H9 (cell line): ENCODE data around the gene CDK12. TPM values are rescaled to one million over a fixed set of nuclear protein-coding genes. Genes with fewer than 3 reads are reported as not detected.

Experiments used
- DNase-seq: peaks from one replicate; pipeline ENCODE4 v3.0.0-alpha.2; 2017
- H2AFZ ChIP-seq: one replicate; pipeline ENCODE4 v1.6.1; 2013; ENCODE audit warnings: mild to moderate bottlenecking, low read length, control low read depth, moderate library complexity
- H2AK5ac ChIP-seq: 2 replicates; pipeline ENCODE4 v1.6.1; 2013; ENCODE audit warnings: low read length, control low read depth, mixed read lengths; ENCODE audit not compliant: insufficient read length
- H2BK120ac ChIP-seq: one replicate; pipeline ENCODE4 v1.6.1; 2013; ENCODE audit warnings: low read depth, mild to moderate bottlenecking, low read length, control low read depth, inconsistent platforms; ENCODE audit not compliant: poor library complexity, severe bottlenecking
- H2BK12ac ChIP-seq: 2 replicates; pipeline ENCODE4 v1.6.1; 2013; ENCODE audit warnings: low read length, control low read depth, mixed read lengths, low read depth; ENCODE audit not compliant: insufficient read length
- H2BK15ac ChIP-seq: 2 replicates; pipeline ENCODE4 v1.6.1; 2013; ENCODE audit warnings: low read depth, low read length, control low read depth
- H2BK20ac ChIP-seq: one replicate; pipeline ENCODE4 v1.6.1; 2013; ENCODE audit warnings: low read depth, mild to moderate bottlenecking, low read length, control low read depth, inconsistent platforms; ENCODE audit not compliant: poor library complexity, severe bottlenecking
- H2BK5ac ChIP-seq: 2 replicates; pipeline ENCODE4 v1.6.1; 2013; ENCODE audit warnings: low read length, control low read depth, mixed read lengths; ENCODE audit not compliant: insufficient read length
- H3K14ac ChIP-seq: 2 replicates; pipeline ENCODE4 v1.6.1; 2013; ENCODE audit warnings: low read length, control low read depth; ENCODE audit not compliant: insufficient read depth
- H3K18ac ChIP-seq: 2 replicates; pipeline ENCODE4 v1.6.1; 2013; ENCODE audit warnings: low read depth, mild to moderate bottlenecking, mixed read lengths, low read length, control low read depth; ENCODE audit not compliant: insufficient read length
- H3K23ac ChIP-seq: 2 replicates; pipeline ENCODE4 v1.6.1; 2013; ENCODE audit warnings: low read length, control low read depth, mixed read lengths, low read depth; ENCODE audit not compliant: insufficient read length
- H3K23me2 ChIP-seq: 2 replicates; pipeline ENCODE4 v1.6.1; 2013; ENCODE audit warnings: low read depth, mild to moderate bottlenecking, mixed read lengths, low read length, control low read depth; ENCODE audit not compliant: insufficient read length, poor library complexity, severe bottlenecking
- H3K27ac ChIP-seq: 2 replicates; pipeline ENCODE4 v1.5.1; 2013; ENCODE audit warnings: low read length, control low read depth, mixed read lengths, low read depth; ENCODE audit not compliant: insufficient read length
- H3K27me3 ChIP-seq: 2 replicates; pipeline ENCODE4 v1.6.1; 2013; ENCODE audit warnings: low read length, control low read depth, inconsistent platforms; ENCODE audit not compliant: insufficient read depth
- H3K4ac ChIP-seq: 2 replicates; pipeline ENCODE4 v1.6.1; 2013; ENCODE audit warnings: low read depth, mild to moderate bottlenecking, control low read depth, inconsistent platforms, low read length, moderate library complexity
- H3K4me1 ChIP-seq: 2 replicates; pipeline ENCODE4 v1.6.1; 2013; ENCODE audit warnings: low read length, control low read depth, inconsistent platforms; ENCODE audit not compliant: insufficient read depth
- H3K4me2 ChIP-seq: 2 replicates; pipeline ENCODE4 v1.6.1; 2013; ENCODE audit warnings: low read length, control low read depth, mixed read lengths; ENCODE audit not compliant: insufficient read length, insufficient read depth
- H3K56ac ChIP-seq: 2 replicates; pipeline ENCODE4 v1.6.1; 2013; ENCODE audit warnings: low read depth, mild to moderate bottlenecking, mixed read lengths, low read length, control low read depth; ENCODE audit not compliant: insufficient read length
- H3K79me1 ChIP-seq: 2 replicates; pipeline ENCODE4 v1.6.1; 2013; ENCODE audit warnings: low read depth, mild to moderate bottlenecking, moderate library complexity, low read length, control low read depth, inconsistent platforms; ENCODE audit not compliant: insufficient read depth, poor library complexity, severe bottlenecking
- H3K79me2 ChIP-seq: 2 replicates; pipeline ENCODE4 v1.6.1; 2013; ENCODE audit warnings: low read length, control low read depth, inconsistent platforms; ENCODE audit not compliant: insufficient read depth
- H3K9ac ChIP-seq: 2 replicates; pipeline ENCODE4 v1.6.1; 2013; ENCODE audit warnings: low read length, control low read depth, mixed read lengths; ENCODE audit not compliant: insufficient read length; ENCODE audit errors: extremely low read depth
- H3K9me3 ChIP-seq: one replicate; pipeline ENCODE4 v1.6.1; 2013; ENCODE audit warnings: low read depth, low read length, inconsistent platforms; ENCODE audit not compliant: control insufficient read depth
- H3T11ph ChIP-seq: one replicate; pipeline ENCODE4 v1.6.1; 2013; ENCODE audit warnings: mild to moderate bottlenecking, low read length, control low read depth, inconsistent platforms
- H4K20me1 ChIP-seq: one replicate; pipeline ENCODE4 v1.6.1; 2013; ENCODE audit not compliant: control insufficient read depth, insufficient read length, insufficient read depth
- H4K5ac ChIP-seq: 2 replicates; pipeline ENCODE4 v1.6.1; 2013; ENCODE audit warnings: low read depth, mild to moderate bottlenecking, mixed read lengths, low read length, control low read depth; ENCODE audit not compliant: insufficient read length
- H4K8ac ChIP-seq: replicated peaks from 2 replicates; pipeline ENCODE4 v1.6.1; 2013; ENCODE audit warnings: low read length, control low read depth, mixed read lengths, low read depth; ENCODE audit not compliant: insufficient read length
- H4K91ac ChIP-seq: 2 replicates; pipeline ENCODE4 v1.6.1; 2013; ENCODE audit warnings: low read depth, mild to moderate bottlenecking, moderate library complexity, mixed read lengths, low read length, control low read depth; ENCODE audit not compliant: insufficient read length
- H3K27ac Mint-ChIP-seq, 3 experiments: 2 replicates in 2 of 3; 3 replicates in 1 of 3; pipeline ENCODE4 v1.8.0; 2020 to 2021; ENCODE audit warnings: mixed read lengths in 3 of 3, mild to moderate bottlenecking in 1 of 3, moderate library complexity in 1 of 3
- H3K27me3 Mint-ChIP-seq: 2 replicates; pipeline ENCODE4 v1.8.0; 2021; ENCODE audit warnings: low read depth, mild to moderate bottlenecking, moderate library complexity, mixed read lengths
- H3K36me3 Mint-ChIP-seq, 3 experiments: 2 replicates in 2 of 3; 3 replicates in 1 of 3; pipeline ENCODE4 v1.8.0; 2020 to 2021; ENCODE audit warnings: low read depth in 3 of 3, mixed read lengths in 3 of 3; ENCODE audit not compliant: insufficient read depth in 1 of 3
- H3K4me1 Mint-ChIP-seq, 2 experiments: 2 replicates each; pipeline ENCODE4 v1.8.0; 2020; ENCODE audit warnings: mixed read lengths in 2 of 2
- H3K4me3 Mint-ChIP-seq, 2 experiments: 2 replicates in 1 of 2; 3 replicates in 1 of 2; pipeline ENCODE4 v1.8.0; 2020 to 2021; ENCODE audit warnings: mild to moderate bottlenecking in 2 of 2, mixed read lengths in 2 of 2, moderate library complexity in 1 of 2
- H3K9me3 Mint-ChIP-seq, 2 experiments: 2 replicates in 1 of 2; 3 replicates in 1 of 2; pipeline ENCODE4 v1.8.0; 2020; ENCODE audit warnings: mild to moderate bottlenecking in 2 of 2, mixed read lengths in 2 of 2, moderate library complexity in 1 of 2
- WGBS: extraction: QIAGEN DNeasy Blood & Tissue Kit; methylation state at CpG from one replicate; pipeline ENCODE4 v1.1.7; 2013; ENCODE audit warnings: missing lambda C conversion rate, low lambda C conversion rate, mixed read lengths; ENCODE audit not compliant: insufficient read length; ENCODE audit errors: extremely low coverage; 5-methylcytosine and 5-hydroxymethylcytosine counted together
- total RNA-seq: library from RNA; stranded (reverse); gene quantifications from 2 replicates; pipeline ENCODE4 v1.2.1, GENCODE V29; 2021
- TF ChIP-seq, protein P1 (sequence below): fragments of 200-600 bp; sonication (generic); conservative IDR thresholded peaks from 3 replicates; pipeline ENCODE4 v1.8.0; 2021; ENCODE audit warnings: antibody characterized with exemption, mild to moderate bottlenecking

The CDK12 gene
- total RNA-seq, 1 experiment from 2014 or later, result 87.6 TPM

DNA sequence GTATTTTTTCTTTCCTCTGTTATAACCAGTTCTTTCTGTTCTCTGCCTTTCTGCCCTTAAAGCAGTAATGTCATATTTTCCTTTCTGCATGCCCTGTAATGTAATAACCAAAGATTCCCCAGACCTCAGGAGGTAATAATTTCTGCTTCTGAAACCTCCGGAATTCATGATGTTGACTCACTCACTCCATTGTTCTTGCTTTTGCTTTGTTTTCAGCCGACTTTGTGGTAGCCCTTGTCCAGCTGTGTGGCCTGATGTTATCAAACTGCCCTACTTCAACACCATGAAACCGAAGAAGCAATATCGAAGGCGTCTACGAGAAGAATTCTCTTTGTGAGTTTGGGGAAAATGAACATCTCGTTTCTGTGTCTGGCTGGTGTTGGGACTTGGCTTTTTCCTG is 55.9 kb downstream of the CDK12 start:
- Histone ChIP-seq H4K8ac (no peak overlapping the region), H3K14ac (no peak overlapping the region), H2BK15ac (no peak overlapping the region), H3K27ac (no peak overlapping the region), H3K23me2 (no peaks in the 10 kb centered on the region), H2AFZ (no peak overlapping the region), H3K79me2 (no peaks in the 10 kb centered on the region), H3K27me3 (no peaks in the 10 kb centered on the region), H4K5ac (no peak overlapping the region), H4K91ac (no peak overlapping the region), H3K4me2 (no peak overlapping the region), H3T11ph (no peak overlapping the region), H3K79me1 (no peaks in the 10 kb centered on the region), H3K9ac (no peak overlapping the region), H3K9me3 (no peaks in the 10 kb centered on the region), H3K56ac (no peak overlapping the region), H3K4me1 (no peaks in the 10 kb centered on the region), H2BK5ac (no peak overlapping the region), H2BK120ac (no peak overlapping the region), H2BK20ac (no peak overlapping the region), H3K18ac (no peak overlapping the region), H2BK12ac (no peak overlapping the region), H3K4ac (no peak overlapping the region), H3K23ac (no peak overlapping the region), H2AK5ac (no peak overlapping the region), H4K20me1 (no peaks in the 10 kb centered on the region)
- DNase-seq, result no peak
- H3K27me3 Mint-ChIP-seq, result no peaks in the 10 kb centered on the region
- H3K9me3 Mint-ChIP-seq, result no peaks in the 10 kb centered on the region
- no peak overlapping the region for H3K27ac Mint-ChIP-seq
- H3K4me1 Mint-ChIP-seq, result no peaks in the 10 kb centered on the region
- TF ChIP-seq, protein P1, sequence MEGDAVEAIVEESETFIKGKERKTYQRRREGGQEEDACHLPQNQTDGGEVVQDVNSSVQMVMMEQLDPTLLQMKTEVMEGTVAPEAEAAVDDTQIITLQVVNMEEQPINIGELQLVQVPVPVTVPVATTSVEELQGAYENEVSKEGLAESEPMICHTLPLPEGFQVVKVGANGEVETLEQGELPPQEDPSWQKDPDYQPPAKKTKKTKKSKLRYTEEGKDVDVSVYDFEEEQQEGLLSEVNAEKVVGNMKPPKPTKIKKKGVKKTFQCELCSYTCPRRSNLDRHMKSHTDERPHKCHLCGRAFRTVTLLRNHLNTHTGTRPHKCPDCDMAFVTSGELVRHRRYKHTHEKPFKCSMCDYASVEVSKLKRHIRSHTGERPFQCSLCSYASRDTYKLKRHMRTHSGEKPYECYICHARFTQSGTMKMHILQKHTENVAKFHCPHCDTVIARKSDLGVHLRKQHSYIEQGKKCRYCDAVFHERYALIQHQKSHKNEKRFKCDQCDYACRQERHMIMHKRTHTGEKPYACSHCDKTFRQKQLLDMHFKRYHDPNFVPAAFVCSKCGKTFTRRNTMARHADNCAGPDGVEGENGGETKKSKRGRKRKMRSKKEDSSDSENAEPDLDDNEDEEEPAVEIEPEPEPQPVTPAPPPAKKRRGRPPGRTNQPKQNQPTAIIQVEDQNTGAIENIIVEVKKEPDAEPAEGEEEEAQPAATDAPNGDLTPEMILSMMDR, result no peak
- H3K36me3 Mint-ChIP-seq, result peaks cover 19 to 90% (median 82%) of the 10 kb centered on the region in 3 experiments; a peak in 6 of 7 replicates
- no peak overlapping the region for H3K4me3 Mint-ChIP-seq
- no CpG with 5 or more reads among the region's 7 CpGs for WGBS
